Measurements from ENCODE around the gene C1QL4. TPM values are rescaled to one million over a fixed set of nuclear protein-coding genes. Genes with fewer than 3 reads are reported as not detected.

C1QL4 gene
- polyA plus RNA-seq, 1 donor from 2014 or later = 13.7 TPM

GRCh38 chr12:49377386-49377785 lies 40.4 kb upstream of the C1QL4 start:
- Histone ChIP-seq H3K9me3 (ENCODE audit: low read length) (no peaks in the 10 kb centered on the region), H3K4me2 (ENCODE audit: low read length) (no peak overlapping the region), H3K4me3 (ENCODE audit: low read length) (no peak overlapping the region), H3K79me2 (replicated peaks; ENCODE audit: insufficient read depth, low read length) (peaks cover 20% of the 10 kb centered on the region), H3F3A (ENCODE audit: insufficient read depth, low read length, poor library complexity, severe bottlenecking) (no peaks in the 10 kb centered on the region), H3K36me3 (ENCODE audit: insufficient read depth, low read length) (no peaks in the 10 kb centered on the region), H3K27me3 (ENCODE audit: insufficient read depth, low read depth, low read length) (no peaks in the 10 kb centered on the region), H2AFZ (ENCODE audit: low read depth, low read length) (no peak overlapping the region), H3K27ac (ENCODE audit: low read length) (no peak overlapping the region), H4K20me1 (ENCODE audit: insufficient read depth) (no peaks in the 10 kb centered on the region), H3K9ac (ENCODE audit: low read length) (no peak overlapping the region), H3K9me2 (ENCODE audit: insufficient read depth, low read length) (no peaks in the 10 kb centered on the region)
- no peak for TF ChIP-seq TAF1 (IDR thresholded peaks at IDR 0.05; ENCODE audit: low read depth)
- no peak for TF ChIP-seq SMC3 (conservative IDR thresholded peaks at IDR 0.05; ENCODE audit: poor library complexity)
- TF ChIP-seq CTCF (IDR thresholded peaks at IDR 0.05; ENCODE audit: poor library complexity, severe bottlenecking) = no peak
- TF ChIP-seq RAD21 (conservative IDR thresholded peaks at IDR 0.05) = no peak

- Histone ChIP-seq H3K79me2 (replicated peaks; ENCODE audit: insufficient read depth, low read length) (peaks cover 30% of the 10 kb centered on the region), H3K27ac (ENCODE audit: low read length) (no peak overlapping the region), H3K9me2 (ENCODE audit: insufficient read depth, low read length) (no peaks in the 10 kb centered on the region), H3K4me2 (ENCODE audit: low read length) (no peak overlapping the region), H3F3A (ENCODE audit: insufficient read depth, low read length, poor library complexity, severe bottlenecking) (no peaks in the 10 kb centered on the region), H4K20me1 (ENCODE audit: insufficient read depth) (no peaks in the 10 kb centered on the region), H3K9ac (ENCODE audit: low read length) (no peak overlapping the region), H3K9me3 (ENCODE audit: low read length) (no peaks in the 10 kb centered on the region), H2AFZ (ENCODE audit: low read depth, low read length) (no peak overlapping the region), H3K36me3 (ENCODE audit: insufficient read depth, low read length) (no peaks in the 10 kb centered on the region), H3K27me3 (ENCODE audit: insufficient read depth, low read depth, low read length) (no peaks in the 10 kb centered on the region), H3K4me3 (ENCODE audit: low read length) (no peak overlapping the region)
- TF ChIP-seq MXI1 (conservative IDR thresholded peaks at IDR 0.05; ENCODE audit: poor library complexity, severe bottlenecking) = no peak
- no peak for TF ChIP-seq EZH2 (IDR thresholded peaks at IDR 0.05; ENCODE audit: borderline replicate concordance, insufficient read depth, low read length, poor library complexity, severe bottlenecking)
- no peak for TF ChIP-seq RAD21 (conservative IDR thresholded peaks at IDR 0.05)
- no peak for TF ChIP-seq TAF1 (IDR thresholded peaks at IDR 0.05; ENCODE audit: low read depth)
Measured at GRCh38 chr12:49375406-49375805, 38.4 kb upstream of the C1QL4 start.

GRCh38 chr12:49370539-49370938 lies 33.6 kb upstream of the C1QL4 start:
- Histone ChIP-seq H3K9me3 (ENCODE audit: low read length) (no peaks in the 10 kb centered on the region), H3K4me2 (ENCODE audit: low read length) (no peak overlapping the region), H2AFZ (ENCODE audit: low read depth, low read length) (no peak overlapping the region), H3K9ac (ENCODE audit: low read length) (no peak overlapping the region), H3K27ac (ENCODE audit: low read length) (no peak overlapping the region), H3K36me3 (ENCODE audit: insufficient read depth, low read length) (no peaks in the 10 kb centered on the region), H3K27me3 (ENCODE audit: insufficient read depth, low read depth, low read length) (no peaks in the 10 kb centered on the region), H3K9me2 (ENCODE audit: insufficient read depth, low read length) (no peaks in the 10 kb centered on the region), H3F3A (ENCODE audit: insufficient read depth, low read length, poor library complexity, severe bottlenecking) (no peaks in the 10 kb centered on the region), H4K20me1 (ENCODE audit: insufficient read depth) (no peaks in the 10 kb centered on the region), H3K79me2 (replicated peaks; ENCODE audit: insufficient read depth, low read length) (peaks cover 52% of the 10 kb centered on the region), H3K4me3 (ENCODE audit: low read length) (no peak overlapping the region)
- TF ChIP-seq EZH2 (IDR thresholded peaks at IDR 0.05; ENCODE audit: borderline replicate concordance, insufficient read depth, low read length, poor library complexity, severe bottlenecking) (no peak), SMC3 (conservative IDR thresholded peaks at IDR 0.05; ENCODE audit: poor library complexity) (no peak), TAF1 (IDR thresholded peaks at IDR 0.05; ENCODE audit: low read depth) (no peak), MXI1 (conservative IDR thresholded peaks at IDR 0.05; ENCODE audit: poor library complexity, severe bottlenecking) (no peak)
